Panc1 (cell line): ENCODE measurements around the gene MEIS2. TPM values are rescaled to one million over a fixed set of nuclear protein-coding genes. Genes with fewer than 3 reads are reported as not detected.

ENCODE experiments used
- ATAC-seq: fragments of 200-7000 bp; cut with Tn5 transposase; 2 replicates; pipeline ENCODE4 v1.9.1; 2020; ENCODE audit warnings: mild to moderate bottlenecking, moderate library complexity
- BruUV-seq: library from RNA; stranded (reverse); fragments of 400-500 nt; replicated peaks from 2 replicates; lab custom pipeline; 2021; lab: Mats Ljungman, UMichigan
- CTCF ChIA-PET: fragments of 300-600 bp; sonication (Branson Sonifier 250); formaldehyde crosslinking; loops from one replicate; lab custom pipeline; 2022; ENCODE audit warnings: antibody characterized with exemption; lab: Charles Lee
- POLR2A ChIA-PET: fragments of 300-600 bp; sonication (Branson Sonifier 250); formaldehyde crosslinking; loops from one replicate; lab custom pipeline; 2022; ENCODE audit warnings: antibody characterized with exemption; lab: Charles Lee
- DNase-seq: peaks from one replicate; pipeline ENCODE4 v3.0.0-alpha.2; 2010; ENCODE audit warnings: low read depth, low spot score
- H3K27ac ChIP-seq: 2 replicates; pipeline ENCODE4 v1.5.1; 2011; ENCODE audit warnings: mild to moderate bottlenecking, low read length, inconsistent platforms
- H3K27me3 ChIP-seq: fragments of 200-500 bp; sonication (Bioruptor generic); 2 replicates; pipeline ENCODE4 v1.6.0; 2014; ENCODE audit warnings: low read length, inconsistent platforms; ENCODE audit not compliant: control insufficient read depth, insufficient read depth
- H3K36me3 ChIP-seq: fragments of 200-500 bp; sonication (Bioruptor generic); 2 replicates; pipeline ENCODE4 v1.5.1; 2014; ENCODE audit warnings: inconsistent platforms, mild to moderate bottlenecking, low read length, moderate library complexity; ENCODE audit not compliant: control insufficient read depth, insufficient read depth
- H3K4me1 ChIP-seq: 2 replicates; pipeline ENCODE4 v1.5.1; 2011; ENCODE audit warnings: inconsistent platforms, mild to moderate bottlenecking, low read length, moderate library complexity; ENCODE audit not compliant: control insufficient read depth, insufficient read depth
- H3K4me3 ChIP-seq, 2 experiments: 2 replicates each; pipeline ENCODE4 v1.5.1; 2011 to 2012; ENCODE audit warnings: low read depth in 2 of 2, low read length in 2 of 2, mild to moderate bottlenecking in 2 of 2, inconsistent platforms in 1 of 2, moderate library complexity in 1 of 2
- H3K9me3 ChIP-seq: fragments of 200-500 bp; sonication (Bioruptor generic); 2 replicates; pipeline ENCODE4 v1.5.1; 2014; ENCODE audit warnings: low read depth, mild to moderate bottlenecking, inconsistent platforms, low read length, moderate library complexity; ENCODE audit not compliant: control insufficient read depth, insufficient read depth
- CTCF ChIP-seq: fragments of 450-650 bp; IDR thresholded peaks from 2 replicates; pipeline ENCODE4 v1.5.1; 2017; ENCODE audit warnings: mild to moderate bottlenecking
- POLR2AphosphoS5 ChIP-seq: IDR thresholded peaks from 2 replicates; pipeline ENCODE4 v1.6.1; 2012; ENCODE audit warnings: mild to moderate bottlenecking, low read depth, low read length, moderate library complexity
- REST ChIP-seq, 2 experiments: IDR thresholded peaks; 2 replicates each; pipeline ENCODE4 v1.6.1; 2011 to 2012; ENCODE audit warnings: low read depth in 2 of 2, control low read depth in 1 of 2, low read length in 1 of 2, mild to moderate bottlenecking in 1 of 2, moderate library complexity in 1 of 2; ENCODE audit not compliant: insufficient read depth in 1 of 2
- SIN3A ChIP-seq: IDR thresholded peaks from 2 replicates; pipeline ENCODE4 v1.6.1; 2012; ENCODE audit warnings: low read depth, mild to moderate bottlenecking, low read length, moderate library complexity, borderline replicate concordance; ENCODE audit not compliant: insufficient read depth
- TCF7L2 ChIP-seq: IDR thresholded peaks from 2 replicates; pipeline ENCODE4 v1.6.1; 2011; ENCODE audit warnings: mild to moderate bottlenecking, low read depth, low read length, inconsistent platforms
- in situ Hi-C: cut with HindIII; loops from 2 replicates; pipeline ENCODE4 v1.10.0; 2016; ENCODE audit warnings: low sequenced_read_pairs, low pct_unique_long_range_greater_than_20kb
- intact Hi-C: fragments of 100-400 bp; cut with micrococcal nuclease; formaldehyde crosslinking; loops from one replicate; pipeline ENCODE4 v1.10.0; 2022; ENCODE audit not compliant: unreplicated experiment
- total RNA-seq: library from RNA; stranded (reverse); gene quantifications from one replicate; pipeline ENCODE4 v1.2.1, GENCODE V29; 2021; ENCODE audit not compliant: unreplicated experiment

The MEIS2 gene
- total RNA-seq, 1 experiment from 2014 or later = 9.3 TPM

- no peak for TF ChIP-seq POLR2AphosphoS5
- TF ChIP-seq SIN3A = no peak
- no peak for TF ChIP-seq TCF7L2
- no peak for TF ChIP-seq REST (IDR thresholded peaks at IDR 0.05; ENCODE audit: insufficient read depth in 1 of 2, low read depth in 2 of 2, low read length in 1 of 2)
- TF ChIP-seq CTCF = no peak
- no TSS peak for BruUV-seq
- H3K9me3 ChIP-seq = no peaks in the 10 kb centered on the region
- ATAC-seq = no peak
- in situ Hi-C loops = no loop called here
- H3K4me1 ChIP-seq = 0 out of 2 replicates have a peak, but pooled peaks cover 3% of the 10 kb centered on the region
- intact Hi-C loops = no loop called here
- ChIA-PET POLR2A (no interaction called here), CTCF (no interaction called here)
- no peak overlapping the region for H3K27ac ChIP-seq
- no peak for DNase-seq
- H3K27me3 ChIP-seq = no peaks in the 10 kb centered on the region
- H3K4me3 ChIP-seq = no peak overlapping the region
- H3K36me3 ChIP-seq = no peaks in the 10 kb centered on the region
Observed at GRCh38 chr15:37038716-37039106, 61.6 kb downstream of the MEIS2 start.

- intact Hi-C loops = no loop called here
- ChIA-PET CTCF (interaction anchor here (1.0 kb wide), 1 partner anchor 9 kb away, joined by 4 read pairs; no protein-coding TSS in a partner anchor), POLR2A (no interaction called here)
- H3K9me3 ChIP-seq = no peaks in the 10 kb centered on the region
- DNase-seq (no peak), ATAC-seq (no peak)
- H3K4me1 ChIP-seq = peaks cover 4% of the 10 kb centered on the region; the same call in 1 of the 2 replicates
- in situ Hi-C loops = no loop called here
- no peaks in the 10 kb centered on the region for H3K36me3 ChIP-seq
- TF ChIP-seq REST (IDR thresholded peaks at IDR 0.05; ENCODE audit: insufficient read depth in 1 of 2, low read depth in 2 of 2, low read length in 1 of 2) (no peak), POLR2AphosphoS5 (no peak), CTCF (no peak), TCF7L2 (no peak), SIN3A (no peak)
- H3K27me3 ChIP-seq = no peaks in the 10 kb centered on the region
- H3K27ac ChIP-seq = no peak overlapping the region
- no peak overlapping the region for H3K4me3 ChIP-seq
- BruUV-seq = no TSS peak
Observed at GRCh38 chr15:37037850-37038715, 62.3 kb downstream of the MEIS2 start.
